GM12878 (cell line): ENCODE data around the gene RABGEF1. TPM values are rescaled to one million over a fixed set of nuclear protein-coding genes. Genes with fewer than 3 reads are reported as not detected.

ENCODE experiments used
- ATAC-seq: fragments of 200-7000 bp; cut with Tn5 transposase; 3 replicates; pipeline ENCODE4 v1.9.1; 2020; ENCODE audit warnings: mild to moderate bottlenecking, moderate library complexity
- BruUV-seq: library from RNA; stranded (reverse); fragments of 400-500 nt; replicated peaks from 2 replicates; lab custom pipeline; 2021; lab: Mats Ljungman, UMichigan
- CTCF ChIA-PET: fragments of 300-600 bp; sonication (Branson Sonifier 250); formaldehyde crosslinking; extraction: SDS; loops from one replicate; lab custom pipeline; 2021; ENCODE audit warnings: inconsistent platforms; lab: Yijun Ruan, JAX
- POLR2A ChIA-PET: fragments of 350-600 bp; formaldehyde crosslinking; extraction: SDS; loops from one replicate; lab custom pipeline; 2021; ENCODE audit warnings: inconsistent platforms; lab: Charles Lee
- RAD21 ChIA-PET: fragments of 300-600 bp; sonication (Branson Sonifier 250); formaldehyde crosslinking; loops from one replicate; lab custom pipeline; 2023; ENCODE audit warnings: antibody characterized with exemption; ENCODE audit not compliant: unreplicated experiment; lab: Charles Lee
- SMC1A ChIA-PET: fragments of 300-600 bp; sonication (Branson Sonifier 250); formaldehyde crosslinking; loops from one replicate; lab custom pipeline; 2023; ENCODE audit not compliant: unreplicated experiment, uncharacterized antibody; lab: Charles Lee
- DNase-seq: peaks from one replicate; pipeline ENCODE4 v3.0.0-alpha.2; 2011; ENCODE audit warnings: low read depth, low spot score
- FAIRE-seq: peaks from 3 replicates; lab custom pipeline; 2011; peaks lifted over from hg19 to GRCh38; lab: Jason Lieb, UNC
- H2AFZ ChIP-seq: 2 replicates; pipeline ENCODE4 v1.6.0; 2011; ENCODE audit warnings: low read depth, low read length, control low read depth; ENCODE audit not compliant: control insufficient read depth
- H3K27ac ChIP-seq: 2 replicates; pipeline ENCODE4 v1.5.1; 2011; ENCODE audit warnings: control low read depth; ENCODE audit not compliant: control insufficient read depth, insufficient read depth
- H3K27me3 ChIP-seq, 2 experiments: replicated peaks in 1 of 2; 2 replicates each; pipeline versions ENCODE4 v1.6.0 to v1.6.1; 2011; ENCODE audit warnings: low read length in 1 of 2; ENCODE audit not compliant: control insufficient read depth in 2 of 2, insufficient read depth in 2 of 2
- H3K36me3 ChIP-seq, 2 experiments: 2 replicates each; pipeline ENCODE4 v1.5.1; 2011; ENCODE audit warnings: low read length in 1 of 2; ENCODE audit not compliant: control insufficient read depth in 2 of 2, insufficient read depth in 2 of 2
- H3K4me1 ChIP-seq: 2 replicates; pipeline ENCODE4 v1.6.1; 2011; ENCODE audit warnings: mild to moderate bottlenecking, low read length, moderate library complexity, mixed read lengths; ENCODE audit not compliant: control insufficient read depth, insufficient read depth
- H3K4me2 ChIP-seq: 2 replicates; pipeline ENCODE4 v1.6.0; 2011; ENCODE audit warnings: control low read depth; ENCODE audit not compliant: control insufficient read depth, insufficient read depth
- H3K4me3 ChIP-seq: fragments of 200-600 bp; sonication (generic); 2 replicates; pipeline ENCODE4 v1.5.1; 2016
- H3K79me2 ChIP-seq: 2 replicates; pipeline ENCODE4 v1.6.0; 2011; ENCODE audit warnings: low read length; ENCODE audit not compliant: control insufficient read depth, insufficient read depth
- H3K9ac ChIP-seq: 2 replicates; pipeline ENCODE4 v1.8.0; 2011; ENCODE audit warnings: low read length, control low read depth, mixed read lengths; ENCODE audit not compliant: control insufficient read depth, insufficient read depth
- H3K9me3 ChIP-seq: replicated peaks from 3 replicates; pipeline ENCODE4 v1.5.1; 2011; ENCODE audit warnings: mild to moderate bottlenecking, low read length; ENCODE audit not compliant: control insufficient read depth, insufficient read depth
- H4K20me1 ChIP-seq: 2 replicates; pipeline ENCODE4 v1.6.0; 2011; ENCODE audit not compliant: control insufficient read depth, insufficient read depth
- FOXM1 ChIP-seq: IDR thresholded peaks from 2 replicates; pipeline ENCODE4 v1.6.1; 2012; ENCODE audit warnings: low read depth, mild to moderate bottlenecking, inconsistent platforms, low read length, moderate library complexity
- MLLT1 ChIP-seq: fragments of 450-650 bp; IDR thresholded peaks from 2 replicates; pipeline ENCODE4 v1.6.1; 2016; ENCODE audit warnings: mild to moderate bottlenecking
- NR2C2 ChIP-seq: IDR thresholded peaks from 2 replicates; pipeline ENCODE4 v1.6.1; 2011; ENCODE audit warnings: borderline replicate concordance, low read depth; ENCODE audit not compliant: control insufficient read depth, insufficient read length
- RAD21 ChIP-seq: IDR thresholded peaks from 2 replicates; pipeline ENCODE4 v1.6.1; 2011; ENCODE audit warnings: mild to moderate bottlenecking, low read depth, low read length, moderate library complexity; ENCODE audit not compliant: insufficient read depth
- RAD51 ChIP-seq: fragments of 450-650 bp; IDR thresholded peaks from 2 replicates; pipeline ENCODE4 v1.6.1; 2016; ENCODE audit warnings: moderate library complexity, mild to moderate bottlenecking, inconsistent platforms
- ZBTB11 ChIP-seq: fragments of 450-650 bp; formaldehyde crosslinking; IDR thresholded peaks from 2 replicates; pipeline ENCODE4 v1.5.0; 2022; ENCODE audit warnings: mild to moderate bottlenecking, missing genetic modification characterization
- WGBS: methylation state at CpG from one replicate; pipeline ENCODE4 v1.1.6; 2016; ENCODE audit warnings: low lambda C conversion rate; ENCODE audit not compliant: insufficient replicate concordance, insufficient coverage; ENCODE audit errors: missing lambda C conversion rate; 5-methylcytosine and 5-hydroxymethylcytosine counted together
- in situ Hi-C: fragments of 300-500 bp; cut with MboI; formaldehyde crosslinking; loops from 9 replicates; pipeline ENCODE4 v1.14.3; 2018; ENCODE audit warnings: mixed read lengths
- intact Hi-C: fragments of 100-400 bp; cut with micrococcal nuclease; formaldehyde crosslinking; loops from one replicate; pipeline ENCODE4 v1.14.2; 2022; ENCODE audit not compliant: unreplicated experiment
- polyA plus RNA-seq, 11 experiments: library from polyadenylated mRNA; depleted of rRNA in 4 of 11; unstranded in 6 of 11; stranded (reverse) in 5 of 11; fragments of >200 nt; fragmentation: Nextera tagmentation in 4 of 11; fragmentation: Illumina TruSeq in 1 of 11; extraction: Ambion mirVana in 4 of 11; extraction: Trizol in 1 of 11; gene quantifications; 1 replicate in 1 of 11; 2 replicates in 10 of 11; pipeline versions ENCODE4 v1.2.1 to v1.2.3, GENCODE V29; 2011 to 2016; ENCODE audit warnings: inconsistent platforms in 2 of 11, missing spikeins in 2 of 11, low read depth in 1 of 11
- total RNA-seq, 4 experiments: library from RNA; depleted of rRNA in 3 of 4; stranded (reverse); fragments of >200 nt in 3 of 4; fragmentation: Illumina TruSeq in 1 of 4; extraction: Trizol in 1 of 4; gene quantifications; 2 replicates each; pipeline versions ENCODE4 v1.2.1 to v1.2.3, GENCODE V29; 2013 to 2021

RABGEF1 gene
- total and polyA plus RNA-seq, 10 of the 15 experiments (the other 5 are each of a cell fraction or from before 2014, with no cell fraction given) = 10.2 to 36.4 (median 26.1) TPM

GRCh38 chr7:66832531-66833351 lies 92.2 kb downstream of the RABGEF1 start:
- H3K36me3 ChIP-seq = no peaks in the 10 kb centered on the region
- no peak overlapping the region for H3K27ac ChIP-seq
- no peak overlapping the region for H3K9ac ChIP-seq
- TF ChIP-seq NR2C2 (no peak), RAD51 (no peak), FOXM1 (no peak), MLLT1 (no peak), RAD21 (no peak), ZBTB11 (CRISPR knock-in tag) (no peak)
- H3K4me1 ChIP-seq = no peaks in the 10 kb centered on the region
- ChIA-PET CTCF (no interaction called here), SMC1A (no interaction called here), POLR2A (no interaction called here), RAD21 (no interaction called here)
- no peak overlapping the region for H3K4me3 ChIP-seq
- BruUV-seq = no TSS peak
- no peak overlapping the region for H3K4me2 ChIP-seq
- intact Hi-C loops = no loop called here
- FAIRE-seq (no peak), ATAC-seq (no peak), DNase-seq (no peak)
- no peaks in the 10 kb centered on the region for H4K20me1 ChIP-seq
- H3K9me3 ChIP-seq = peaks cover 2% of the 10 kb centered on the region; the same call in 2 of the 3 replicates
- H2AFZ ChIP-seq = no peak overlapping the region
- in situ Hi-C loops = no loop called here
- no peaks in the 10 kb centered on the region for H3K79me2 ChIP-seq
- H3K27me3 ChIP-seq = no peaks in the 10 kb centered on the region
- 54% methylated on average over 12 of the region's 12 CpGs for WGBS
